Muscle layer of duodenum (tissue), 2 donors: ENCODE measurements around the gene ACOT6.
"Not testable (repeated sequence)": the region's sequence is repeated elsewhere in the genome, so short reads cannot be mapped to it uniquely, and the experiment has no call there.

Experiments
- H3K27ac ChIP-seq: one replicate; pipeline ENCODE4 v1.7.0; 2013; ENCODE audit warnings: mild to moderate bottlenecking, low read length
- H3K27me3 ChIP-seq: one replicate; pipeline ENCODE4 v1.7.0; 2013; ENCODE audit warnings: low read depth, mild to moderate bottlenecking, control low read depth, low read length
- H3K36me3 ChIP-seq, 2 donors: one replicate each; pipeline ENCODE4 v1.7.0; 2013; ENCODE audit warnings: low read length in 2 of 2, control low read depth in 1 of 2, mild to moderate bottlenecking in 1 of 2; ENCODE audit not compliant: insufficient read depth in 2 of 2, control insufficient read depth in 1 of 2
- H3K4me1 ChIP-seq, 2 donors: one replicate each; pipeline ENCODE4 v1.7.0; 2013; ENCODE audit warnings: low read length in 2 of 2, mild to moderate bottlenecking in 2 of 2, control low read depth in 1 of 2, moderate library complexity in 1 of 2; ENCODE audit not compliant: insufficient read depth in 2 of 2, control insufficient read depth in 1 of 2
- H3K4me3 ChIP-seq, 2 donors: one replicate each; pipeline ENCODE4 v1.7.0; 2013; ENCODE audit warnings: low read length in 2 of 2, low read depth in 1 of 2, mild to moderate bottlenecking in 1 of 2
- H3K9me3 ChIP-seq, 2 donors: one replicate each; pipeline ENCODE4 v1.7.0; 2013; ENCODE audit warnings: low read length in 2 of 2, control low read depth in 1 of 2, mild to moderate bottlenecking in 1 of 2; ENCODE audit not compliant: control insufficient read depth in 1 of 2
- donor health status: healthy.

ACOT6 gene

DNA sequence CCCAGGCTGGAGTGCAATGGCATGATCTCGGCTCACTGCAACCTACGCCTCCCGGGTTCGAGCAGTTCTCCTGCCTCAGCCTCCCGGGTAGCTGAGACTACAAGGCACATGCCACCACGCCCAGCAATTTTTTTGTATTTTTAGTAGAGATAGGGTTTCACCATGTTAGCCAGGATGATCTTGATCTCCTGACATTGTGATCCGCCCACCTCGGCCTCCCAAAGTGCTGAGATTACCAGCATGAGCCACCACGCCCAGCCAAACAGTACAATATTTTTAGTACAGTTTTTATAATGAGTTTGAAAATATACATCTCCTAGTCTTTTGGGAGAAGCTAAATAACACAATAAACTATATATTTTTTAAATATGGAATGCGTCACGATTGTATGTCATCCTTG is 46.9 kb downstream of the ACOT6 start:
- H3K9me3 ChIP-seq, H3K27me3 ChIP-seq, H3K4me1 ChIP-seq, H3K27ac ChIP-seq, H3K4me3 ChIP-seq: not testable (repeated sequence)
- H3K36me3 ChIP-seq, result peaks cover 0 to 16% of the 10 kb centered on the region in 2 donors

DNA sequence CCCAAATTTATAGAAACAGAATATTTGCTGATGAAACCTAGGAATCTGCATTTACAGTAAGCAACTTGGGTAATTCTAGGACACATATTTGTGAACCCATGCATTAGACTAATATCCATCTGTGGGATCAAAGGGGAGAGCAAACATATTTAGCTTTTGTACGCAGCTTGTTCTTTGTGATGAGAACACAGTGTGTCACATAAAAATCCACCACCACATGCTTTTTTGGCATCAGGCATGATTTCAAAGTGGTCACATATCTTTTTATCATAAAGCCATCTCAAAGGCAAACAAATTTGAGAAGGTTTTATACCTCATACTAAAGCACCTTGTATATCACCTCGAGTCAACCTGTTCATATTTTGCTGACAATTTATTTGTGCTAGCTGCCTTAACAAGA is 48.2 kb downstream of the ACOT6 start:
- Histone ChIP-seq H3K27ac (no peak overlapping the region), H3K9me3 (no peaks in the 10 kb centered on the region), H3K27me3 (no peaks in the 10 kb centered on the region), H3K4me1 (peaks cover 0 to 3% of the 10 kb centered on the region in 2 donors), H3K4me3 (no peak overlapping the region), H3K36me3 (peaks cover 0 to 16% of the 10 kb centered on the region in 2 donors)

DNA sequence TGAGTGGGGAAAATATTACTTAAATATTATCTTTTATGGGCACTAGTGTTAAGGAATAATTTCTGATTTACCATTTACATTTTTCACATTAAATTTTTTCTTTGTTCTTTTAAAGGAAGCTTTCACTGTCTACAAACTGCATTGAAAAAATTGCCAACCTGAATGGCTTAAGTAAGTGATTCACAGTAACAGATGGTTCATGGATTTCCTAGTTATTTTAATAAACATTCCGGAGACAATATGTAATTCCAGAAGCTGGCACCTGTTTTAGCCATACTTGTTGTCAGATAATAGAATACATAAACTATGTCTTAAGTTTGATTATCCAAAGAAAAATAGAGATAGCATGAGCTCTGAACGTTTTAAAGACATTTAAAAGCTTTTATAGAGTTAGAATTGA is 49.6 kb downstream of the ACOT6 start:
- H3K27ac ChIP-seq, result no peak overlapping the region
- H3K27me3 ChIP-seq, result no peaks in the 10 kb centered on the region
- no peaks in the 10 kb centered on the region for H3K9me3 ChIP-seq
- peaks cover 0 to 3% of the 10 kb centered on the region in 2 donors for H3K4me1 ChIP-seq
- peaks cover 0 to 16% of the 10 kb centered on the region in 2 donors for H3K36me3 ChIP-seq
- H3K4me3 ChIP-seq, result no peak overlapping the region

DNA sequence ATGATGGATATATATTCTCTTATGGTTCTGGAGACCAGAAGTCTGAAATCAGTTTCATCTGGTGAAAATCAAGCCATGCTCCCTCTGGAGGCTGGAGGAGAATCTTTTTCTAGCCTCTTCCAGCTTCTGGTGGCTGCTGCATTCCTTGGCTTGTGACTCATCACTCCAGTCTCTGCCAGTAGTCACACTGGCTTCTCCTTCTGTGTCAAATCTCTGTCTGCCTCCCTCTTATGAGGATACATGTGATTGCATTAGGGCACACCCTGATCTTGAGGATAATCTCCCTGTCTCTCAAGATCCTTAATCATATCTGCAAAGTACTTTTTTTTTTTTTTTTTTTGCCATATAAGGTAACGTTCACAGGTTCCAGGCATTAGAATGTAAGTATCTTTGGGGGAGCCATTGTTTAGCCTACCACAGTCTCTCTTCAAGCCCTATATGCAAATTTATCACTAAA is 50.2 kb downstream of the ACOT6 start:
- Histone ChIP-seq H3K27me3 (no peaks in the 10 kb centered on the region), H3K4me3 (no peak overlapping the region), H3K36me3 (peaks cover 0 to 16% of the 10 kb centered on the region in 2 donors), H3K4me1 (peaks cover 0 to 3% of the 10 kb centered on the region in 2 donors), H3K27ac (no peak overlapping the region), H3K9me3 (no peaks in the 10 kb centered on the region)

DNA sequence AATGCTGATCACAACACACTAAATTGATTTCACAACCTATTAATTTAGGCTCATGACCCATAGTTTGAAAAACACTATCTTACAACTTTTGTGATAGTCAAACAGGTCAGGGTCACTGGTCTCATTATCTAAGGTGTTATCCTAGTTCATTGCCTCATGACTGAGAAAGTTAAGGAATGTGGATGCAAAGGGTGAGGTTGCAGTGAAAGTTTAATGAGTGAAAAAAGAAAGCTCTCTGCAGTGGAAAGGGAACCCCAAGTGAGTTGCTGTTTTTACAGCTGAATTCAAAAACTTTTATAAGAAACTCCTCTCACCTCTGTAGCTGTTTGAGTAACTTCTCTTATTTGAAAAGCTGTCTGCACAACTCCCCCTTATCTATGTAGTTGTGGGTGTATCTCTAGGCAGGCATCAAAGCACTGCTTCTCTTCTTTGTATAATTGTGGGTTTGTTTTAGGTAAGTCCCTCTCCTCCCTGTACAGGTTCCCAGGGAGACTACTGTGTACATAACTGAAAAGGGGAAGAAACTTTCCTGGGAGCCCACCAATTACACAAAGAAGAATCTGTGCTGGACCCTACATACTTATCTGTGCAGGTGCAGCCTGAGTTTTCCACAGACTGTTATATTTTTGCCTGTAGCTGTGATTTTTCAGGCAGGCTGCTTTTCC is 51.4 kb downstream of the ACOT6 start:
- Histone ChIP-seq H3K4me1 (peaks cover 0 to 3% of the 10 kb centered on the region in 2 donors), H3K9me3 (no peaks in the 10 kb centered on the region), H3K4me3 (no peak overlapping the region), H3K36me3 (peaks cover 0 to 16% of the 10 kb centered on the region in 2 donors), H3K27ac (no peak overlapping the region), H3K27me3 (no peaks in the 10 kb centered on the region)

DNA sequence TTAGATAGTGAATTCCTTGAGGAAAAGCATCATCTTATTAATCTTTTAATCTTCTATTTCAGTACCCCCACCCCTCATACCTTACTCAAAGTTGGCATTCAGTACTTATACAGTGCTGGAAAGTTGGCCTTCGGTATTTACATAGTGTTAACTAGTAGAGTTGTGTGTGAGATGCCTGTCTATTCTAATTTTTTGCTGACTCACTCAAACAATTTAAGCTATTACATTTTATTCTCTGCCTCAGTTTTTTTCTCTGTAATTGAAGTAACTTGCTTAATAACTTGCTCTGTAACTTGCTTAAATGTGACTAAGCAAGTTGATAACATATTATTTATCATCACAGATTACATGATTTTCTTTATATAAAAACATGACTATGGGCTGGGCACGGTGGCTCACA is 52.8 kb downstream of the ACOT6 start:
- peaks cover 0 to 16% of the 10 kb centered on the region in 2 donors for H3K36me3 ChIP-seq
- no peaks in the 10 kb centered on the region for H3K9me3 ChIP-seq
- H3K4me1 ChIP-seq, result peaks cover 0 to 3% of the 10 kb centered on the region in 2 donors
- no peak overlapping the region for H3K27ac ChIP-seq
- no peak overlapping the region for H3K4me3 ChIP-seq
- no peaks in the 10 kb centered on the region for H3K27me3 ChIP-seq

DNA sequence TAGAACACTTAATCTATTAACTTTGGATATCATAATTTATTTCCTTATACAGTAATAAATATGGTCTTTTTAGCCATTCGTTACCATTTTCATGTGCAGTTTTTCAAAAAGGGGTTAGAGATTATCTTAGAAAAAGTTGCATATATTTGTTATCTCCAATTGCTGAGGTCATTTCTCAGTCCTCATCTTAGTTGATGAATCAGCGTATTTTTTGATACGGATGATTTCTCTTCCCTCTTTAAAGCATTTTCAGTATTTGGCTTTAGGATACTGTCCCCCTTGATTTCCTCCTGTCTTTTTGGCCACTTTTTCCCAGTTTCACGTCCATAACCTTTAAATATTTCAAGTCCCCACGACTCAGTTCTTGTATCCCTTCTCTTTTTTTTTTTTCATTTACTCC is 54.3 kb downstream of the ACOT6 start:
- Histone ChIP-seq H3K27me3 (no peaks in the 10 kb centered on the region), H3K36me3 (peaks cover 0 to 12% of the 10 kb centered on the region in 2 donors), H3K4me1 (peaks cover 0 to 3% of the 10 kb centered on the region in 2 donors), H3K4me3 (no peak overlapping the region), H3K27ac (no peak overlapping the region), H3K9me3 (no peaks in the 10 kb centered on the region)

DNA sequence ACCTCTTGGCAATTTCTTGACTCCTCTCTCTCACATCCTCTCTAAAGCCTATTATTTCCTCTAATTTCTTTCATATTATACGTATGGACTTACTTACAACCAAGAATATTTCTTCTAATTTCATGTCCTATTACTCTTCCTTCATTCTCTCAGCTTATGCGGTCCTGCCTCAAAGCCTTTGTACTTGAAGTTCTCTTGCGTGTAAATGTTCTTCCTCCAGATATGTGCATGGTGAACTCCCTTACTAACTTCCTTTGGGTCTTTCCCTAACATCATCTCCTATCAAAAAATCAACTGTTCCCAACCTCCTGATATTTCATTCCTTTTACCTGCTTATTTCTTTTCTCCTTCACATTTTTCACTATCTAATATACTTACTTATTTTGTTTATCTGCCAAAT is 55.5 kb downstream of the ACOT6 start:
- Histone ChIP-seq H3K27ac (no peak overlapping the region), H3K4me1 (no peaks in the 10 kb centered on the region), H3K4me3 (no peak overlapping the region)

More for the DNA sequence above, 55.5 kb downstream of the ACOT6 start:
- Histone ChIP-seq H3K9me3 (no peaks in the 10 kb centered on the region), H3K27me3 (no peaks in the 10 kb centered on the region), H3K36me3 (peaks cover 0 to 15% of the 10 kb centered on the region in 2 donors)
